Activated naive CD4-positive, alpha-beta T cell treated with anti-CD3 and anti-CD28 coated beads, Interleukin-2, amount 50 U/mL, for 16 hours (primary cell): ENCODE results near the gene MAT1A.

Source experiments
- DNase-seq: peaks from one replicate; pipeline ENCODE4 v3.0.0-alpha.2; 2020

The MAT1A gene

DNA sequence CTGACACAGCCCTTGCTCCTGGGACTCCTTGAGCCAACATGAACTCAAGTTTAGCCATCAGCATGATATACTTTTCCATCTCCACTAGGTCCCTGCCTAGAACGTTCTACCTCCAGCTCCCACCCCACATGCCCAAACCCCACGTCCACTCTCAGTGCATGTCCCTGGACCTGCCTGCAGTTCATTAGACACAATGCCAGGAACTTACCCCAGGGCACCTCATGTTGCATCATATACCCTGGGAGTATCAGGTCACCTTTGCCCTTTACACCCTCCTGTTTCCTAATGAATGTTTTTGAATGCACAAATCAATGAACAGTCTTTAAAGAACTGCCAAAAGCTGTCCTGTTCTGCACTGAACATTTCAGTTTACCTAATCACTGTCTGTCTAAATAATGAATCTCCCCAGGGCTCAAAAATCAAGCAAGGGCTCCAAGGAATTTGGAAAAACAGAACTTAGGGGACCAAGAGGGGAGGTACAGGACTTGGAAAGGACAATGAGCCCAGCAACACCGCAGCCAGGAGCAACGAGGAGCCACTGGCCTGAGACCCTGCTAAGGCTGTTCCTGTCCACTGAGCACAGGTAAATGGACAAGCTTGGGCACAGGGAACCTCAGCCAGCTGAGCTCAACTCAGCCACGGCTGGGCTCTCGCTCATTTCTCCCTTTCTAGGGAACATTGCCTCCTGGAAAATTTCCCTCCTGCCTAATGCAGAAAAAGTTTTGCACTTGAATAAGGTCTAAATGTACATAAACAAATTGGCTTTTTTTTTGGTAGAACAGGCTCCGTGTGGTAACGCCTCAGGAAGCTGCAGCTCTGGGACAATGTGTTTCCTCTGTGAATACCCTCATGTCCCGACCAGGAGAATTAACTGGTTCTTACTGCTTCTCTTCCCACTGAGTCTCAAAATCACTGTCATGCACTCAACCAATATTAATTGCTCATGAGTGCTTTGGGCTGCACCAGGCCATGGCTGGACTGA, 7.4 kb downstream of the MAT1A start:
- no peak for DNase-seq

- DNase-seq, result no peak
These were observed 8.2 kb downstream of the MAT1A start for GRCh38 chr10:80281292-80281691.

DNA sequence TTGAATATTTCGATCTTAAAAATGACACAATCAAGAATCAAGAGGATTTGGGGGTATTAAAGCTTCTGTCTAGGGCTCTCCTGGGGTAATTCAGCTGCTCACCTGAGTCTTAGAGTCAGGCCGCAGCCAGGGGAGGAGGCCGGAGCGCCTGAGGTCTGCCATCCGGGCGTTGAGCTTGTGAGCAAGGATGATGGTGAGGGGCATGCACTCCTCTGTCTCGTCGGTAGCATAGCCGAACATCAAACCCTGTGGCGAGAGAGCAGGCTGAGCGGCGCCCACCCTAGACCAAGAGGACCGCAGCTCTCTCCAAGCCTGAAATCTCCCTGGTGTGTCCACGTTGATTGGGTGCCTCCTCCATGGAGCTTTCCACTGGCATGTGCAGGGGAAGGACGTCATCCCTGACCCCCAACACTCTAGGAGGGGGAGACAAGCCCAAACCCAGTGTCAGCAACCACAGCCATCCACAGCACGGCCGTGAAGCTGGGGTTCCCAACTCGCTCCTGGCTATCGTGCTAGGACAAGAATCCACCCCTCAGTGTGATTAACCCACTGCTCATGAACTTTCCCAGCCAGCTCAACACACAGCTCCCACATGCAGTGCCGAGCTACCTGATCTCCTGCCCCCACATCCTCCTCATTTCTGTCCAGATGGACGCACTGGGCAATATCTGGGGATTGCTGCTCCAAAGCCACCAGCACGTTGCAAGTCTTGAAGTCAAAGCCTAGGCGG, 9.2 kb downstream of the MAT1A start:
- no peak for DNase-seq

DNA sequence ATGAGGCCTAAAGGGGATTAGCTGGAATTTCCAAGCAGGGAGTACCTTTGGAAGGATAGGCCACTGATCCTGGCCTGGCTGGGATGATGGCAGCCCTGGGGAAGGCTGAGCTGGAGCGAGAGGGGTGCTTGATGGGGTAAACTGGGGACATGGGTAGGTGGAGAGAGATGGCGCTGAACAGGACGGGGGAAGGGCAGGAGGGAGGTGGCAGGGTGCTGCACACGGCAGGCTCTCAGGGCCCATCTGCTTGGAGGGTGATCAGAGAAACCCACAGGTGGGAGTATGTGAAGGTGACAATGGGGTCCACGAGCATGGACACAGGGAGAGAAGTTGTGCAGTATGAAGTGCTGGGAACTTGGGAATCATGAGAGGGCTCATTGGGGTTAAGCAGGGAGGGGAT, 10.3 kb downstream of the MAT1A start:
- DNase-seq, result no peak

GRCh38 chr10:80278480-80278879, 11.0 kb downstream of the MAT1A start:
- no peak for DNase-seq

DNA sequence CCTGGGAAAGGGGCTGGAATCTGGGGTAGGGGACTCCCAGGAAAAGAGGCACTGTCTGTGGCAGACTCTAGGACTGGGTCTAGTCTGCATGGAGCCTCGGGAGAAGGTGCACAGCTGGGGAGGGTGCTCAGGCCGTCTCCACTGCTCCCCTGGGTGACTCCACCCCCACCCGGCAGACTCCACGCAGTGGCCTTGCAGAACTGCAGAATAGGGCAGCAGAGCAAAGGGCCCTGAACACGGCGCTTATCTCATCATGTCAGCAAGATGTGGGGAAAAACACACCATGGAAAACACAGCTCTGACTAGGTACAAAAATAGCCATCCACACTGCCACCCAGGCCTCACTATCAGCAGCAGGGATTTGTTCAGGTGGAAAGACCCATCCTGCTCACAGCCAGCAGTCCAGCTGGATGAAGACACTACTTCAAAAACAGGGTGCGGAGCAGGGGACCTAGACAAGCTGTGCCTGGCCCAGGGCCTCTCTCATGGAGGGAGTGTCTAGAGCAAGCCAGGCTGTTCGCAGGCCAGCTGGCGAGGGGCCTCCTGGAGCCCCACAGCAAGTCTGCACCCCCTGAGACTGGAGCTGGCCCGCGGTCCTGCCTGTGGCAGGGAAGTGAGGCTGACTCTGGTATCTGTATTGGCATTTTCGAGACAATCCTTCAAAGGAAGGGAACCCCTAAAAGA, 11.7 kb downstream of the MAT1A start:
- no peak for DNase-seq

GRCh38 chr10:80277016-80277415, 12.4 kb downstream of the MAT1A start:
- DNase-seq, result no peak

GRCh38 chr10:80276335-80276734, 13.1 kb downstream of the MAT1A start:
- no peak for DNase-seq

GRCh38 chr10:80275756-80276155, 13.7 kb downstream of the MAT1A start:
- no peak for DNase-seq

GRCh38 chr10:80275135-80275498, 14.3 kb downstream of the MAT1A start:
- no peak for DNase-seq

GRCh38 chr10:80274396-80275134, 14.9 kb downstream of the MAT1A start:
- DNase-seq, result no peak

- no peak for DNase-seq
These were observed 15.8 kb downstream of the MAT1A start for GRCh38 chr10:80273523-80274170.

DNA sequence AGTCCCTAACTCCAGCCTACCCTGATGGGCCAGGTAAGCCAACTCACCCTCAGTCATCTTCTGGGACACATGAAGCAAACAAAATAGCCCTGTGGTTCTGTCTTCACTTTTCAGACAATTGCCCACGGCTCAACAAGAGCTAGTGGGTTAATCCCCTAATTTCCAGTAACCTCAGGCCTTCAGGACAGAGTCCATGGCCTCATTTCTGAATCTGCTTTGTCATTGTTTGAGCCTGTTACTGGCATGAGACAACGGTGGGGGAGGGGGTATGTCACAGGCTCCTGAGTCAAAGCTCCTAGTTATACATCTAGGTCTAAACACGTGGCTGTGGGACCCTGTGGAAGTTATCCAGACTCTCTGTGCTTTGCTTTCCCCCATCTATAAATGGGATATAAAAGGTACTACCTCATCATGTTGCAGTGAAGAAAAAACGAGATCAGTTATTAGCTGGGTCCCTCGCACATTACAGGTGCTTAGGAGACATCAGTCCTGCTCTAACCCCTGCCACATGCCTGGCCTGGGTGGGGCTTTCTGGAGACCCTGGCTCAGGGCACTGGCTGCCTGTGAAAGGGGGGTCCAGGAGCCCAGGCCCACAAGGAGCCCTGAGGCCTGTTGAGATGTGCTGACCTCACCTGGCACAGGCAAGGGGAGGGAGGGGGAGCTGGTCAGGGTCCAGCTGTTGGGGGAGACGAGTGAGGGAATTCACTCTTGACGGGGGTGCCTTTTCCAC, 16.5 kb downstream of the MAT1A start:
- no peak for DNase-seq

DNA sequence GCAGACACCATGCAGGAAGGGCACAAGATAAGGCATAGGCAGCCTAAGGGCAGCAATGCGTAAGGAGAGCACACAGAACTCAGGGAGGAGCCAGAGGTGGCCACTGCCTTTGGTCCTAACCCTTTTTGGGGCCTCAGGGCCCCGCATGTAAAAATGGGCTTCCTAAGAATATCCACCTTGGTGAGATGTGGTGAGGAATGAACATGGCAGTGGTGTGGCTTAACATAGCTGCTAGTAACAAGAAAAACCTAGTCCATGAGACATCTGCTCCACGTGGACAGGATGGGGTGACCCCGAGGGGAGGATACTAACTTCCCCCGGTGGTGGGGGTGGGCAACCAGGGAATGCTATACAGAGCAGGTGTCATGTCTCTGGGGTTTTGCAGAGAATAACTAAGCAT, 18.0 kb downstream of the MAT1A start:
- DNase-seq, result no peak

DNA sequence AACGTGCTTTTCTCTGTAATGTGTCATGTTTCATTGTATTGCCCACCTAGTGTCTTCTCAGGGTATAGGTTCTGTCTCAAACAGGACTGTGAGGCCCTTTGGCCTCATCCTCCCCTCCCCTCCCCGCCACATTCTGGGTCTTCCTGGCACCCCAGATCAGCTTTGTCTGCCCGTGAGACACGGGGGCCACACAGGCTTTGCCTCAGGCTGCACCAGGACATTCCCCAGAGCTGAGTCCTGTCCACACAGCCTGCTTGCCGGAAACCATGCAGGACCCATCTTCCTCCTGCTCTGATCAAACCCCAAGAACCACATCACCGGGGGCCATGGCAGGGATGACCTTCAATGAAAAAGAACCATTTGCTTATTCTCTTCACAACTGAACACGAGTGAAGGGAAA, 18.6 kb downstream of the MAT1A start:
- DNase-seq, result no peak

- DNase-seq, result no peak
These were observed 20.4 kb downstream of the MAT1A start for GRCh38 chr10:80268938-80269588.

- DNase-seq, result no peak
These were observed 21.2 kb downstream of the MAT1A start for GRCh38 chr10:80268266-80268665.

DNA sequence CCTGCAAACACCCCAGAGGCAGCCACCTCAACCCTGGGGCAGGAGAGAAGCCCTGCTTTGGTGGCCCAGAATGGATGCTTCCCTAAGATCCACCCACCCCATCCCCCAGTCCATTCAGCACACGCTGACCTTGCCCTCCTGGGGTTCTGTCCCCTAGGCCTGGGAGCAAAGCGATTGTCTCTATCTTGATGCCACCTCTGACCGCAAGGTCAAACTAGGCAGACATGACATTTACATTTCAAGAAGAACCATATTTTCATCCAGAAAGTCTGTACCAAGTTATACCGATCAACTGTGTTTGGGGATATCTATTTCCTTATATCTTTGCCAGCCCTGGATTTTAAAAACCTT, 23.0 kb downstream of the MAT1A start:
- no peak for DNase-seq

- no peak for DNase-seq
These were observed 23.5 kb downstream of the MAT1A start for GRCh38 chr10:80265740-80266512.
